ENCODE measurements around the gene SMIM3.

DNA sequence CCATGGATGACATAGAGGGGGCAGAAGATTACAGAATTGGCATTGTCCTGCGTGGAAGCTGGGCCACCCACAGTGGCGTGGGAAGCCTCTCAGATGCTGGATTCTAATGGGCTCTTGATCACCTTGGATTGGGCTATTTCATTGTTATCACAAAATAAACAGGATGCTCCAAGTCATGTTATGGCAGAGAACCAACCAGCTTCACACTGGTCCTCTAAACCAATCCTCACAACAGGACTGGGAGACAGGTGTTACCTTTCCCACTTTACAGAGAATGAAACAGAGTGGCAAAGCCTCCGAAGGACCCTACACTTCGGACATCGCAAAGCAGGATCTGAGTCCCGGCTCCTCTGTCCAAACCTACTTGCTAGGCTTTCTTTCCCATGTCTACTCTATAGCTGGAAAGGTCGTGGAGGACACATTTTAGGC is 455 bp upstream of the SMIM3 start:
- TF ChIP-seq, protein P1, sequence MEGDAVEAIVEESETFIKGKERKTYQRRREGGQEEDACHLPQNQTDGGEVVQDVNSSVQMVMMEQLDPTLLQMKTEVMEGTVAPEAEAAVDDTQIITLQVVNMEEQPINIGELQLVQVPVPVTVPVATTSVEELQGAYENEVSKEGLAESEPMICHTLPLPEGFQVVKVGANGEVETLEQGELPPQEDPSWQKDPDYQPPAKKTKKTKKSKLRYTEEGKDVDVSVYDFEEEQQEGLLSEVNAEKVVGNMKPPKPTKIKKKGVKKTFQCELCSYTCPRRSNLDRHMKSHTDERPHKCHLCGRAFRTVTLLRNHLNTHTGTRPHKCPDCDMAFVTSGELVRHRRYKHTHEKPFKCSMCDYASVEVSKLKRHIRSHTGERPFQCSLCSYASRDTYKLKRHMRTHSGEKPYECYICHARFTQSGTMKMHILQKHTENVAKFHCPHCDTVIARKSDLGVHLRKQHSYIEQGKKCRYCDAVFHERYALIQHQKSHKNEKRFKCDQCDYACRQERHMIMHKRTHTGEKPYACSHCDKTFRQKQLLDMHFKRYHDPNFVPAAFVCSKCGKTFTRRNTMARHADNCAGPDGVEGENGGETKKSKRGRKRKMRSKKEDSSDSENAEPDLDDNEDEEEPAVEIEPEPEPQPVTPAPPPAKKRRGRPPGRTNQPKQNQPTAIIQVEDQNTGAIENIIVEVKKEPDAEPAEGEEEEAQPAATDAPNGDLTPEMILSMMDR (IDR thresholded peaks at IDR 0.05) = no peak
- no peak for TF ChIP-seq POLR2A (IDR thresholded peaks at IDR 0.05)

All from adrenal gland (tissue), 5 donors.